Cardiac muscle cell (in vitro differentiated cells and primary cell): ENCODE results near the gene GPR26. TPM values are rescaled to one million over a fixed set of nuclear protein-coding genes. Genes with fewer than 3 reads are reported as not detected.
A peak's percentile ranks its signal among the peaks of the same experiment; 100 is the strongest.

ENCODE experiments used
- DNase-seq, 2 donors: peaks; one replicate each; pipeline versions ENCODE4 v3.0.0 to v3.0.0-alpha.2; 2010 to 2017; ENCODE audit warnings: low read depth in 1 of 2, low spot score in 1 of 2
- H3K27ac ChIP-seq: fragments of 200-600 bp; sonication (generic); 2 replicates; pipeline ENCODE4 v1.5.1; 2016
- H3K27me3 ChIP-seq: fragments of 200-600 bp; sonication (generic); 2 replicates; pipeline ENCODE4 v1.6.0; 2016; ENCODE audit warnings: control low read depth
- H3K36me3 ChIP-seq: fragments of 200-600 bp; sonication (generic); 2 replicates; pipeline ENCODE4 v1.5.1; 2016; ENCODE audit warnings: control low read depth
- H3K4me1 ChIP-seq: fragments of 200-600 bp; sonication (generic); 2 replicates; pipeline ENCODE4 v1.8.1; 2017; ENCODE audit warnings: low read depth, mild to moderate bottlenecking, mixed run types
- H3K4me3 ChIP-seq: fragments of 200-600 bp; sonication (generic); 2 replicates; pipeline ENCODE4 v1.5.1; 2016; ENCODE audit warnings: mild to moderate bottlenecking
- H3K9me3 ChIP-seq: fragments of 200-600 bp; sonication (generic); 2 replicates; pipeline ENCODE4 v1.5.1; 2017; ENCODE audit warnings: low read depth, mild to moderate bottlenecking, control low read depth
- CTCF ChIP-seq: IDR thresholded peaks from 2 replicates; pipeline ENCODE4 v1.5.1; 2012; ENCODE audit warnings: low read depth, mild to moderate bottlenecking, low read length
- polyA plus RNA-seq: library from polyadenylated mRNA; unstranded; fragments of >200 nt; fragmentation: Nextera tagmentation; extraction: Ambion mirVana; gene quantifications from 2 replicates; pipeline ENCODE4 v1.2.1, GENCODE V29; 2016
- total RNA-seq: library from RNA; depleted of rRNA; stranded (reverse); fragments of >200 nt; gene quantifications from 2 replicates; pipeline ENCODE4 v1.2.3, GENCODE V29; 2016

GPR26 gene
- total and polyA plus RNA-seq, 2 experiments from 2014 or later = not detected

GRCh38 chr10:123704812-123705211 is 38.7 kb downstream of the GPR26 start:
- no peak for TF ChIP-seq CTCF
- peak in 1 of 2 donors; percentile 4 for DNase-seq
- peaks cover 5% of the 10 kb centered on the region for H3K4me1 ChIP-seq
- H3K27me3 ChIP-seq = peaks cover 50% of the 10 kb centered on the region
- no peak overlapping the region for H3K27ac ChIP-seq
- H3K36me3 ChIP-seq = no peaks in the 10 kb centered on the region
- H3K4me3 ChIP-seq = no peak overlapping the region
- no peaks in the 10 kb centered on the region for H3K9me3 ChIP-seq

GRCh38 chr10:123706236-123706635 is 40.1 kb downstream of the GPR26 start:
- Histone ChIP-seq H3K9me3 (no peaks in the 10 kb centered on the region), H3K27me3 (peaks cover 49% of the 10 kb centered on the region), H3K4me1 (peaks cover 5% of the 10 kb centered on the region), H3K36me3 (no peaks in the 10 kb centered on the region), H3K27ac (no peak overlapping the region), H3K4me3 (no peak overlapping the region)
- TF ChIP-seq CTCF = no peak
- DNase-seq = no peak

- no peaks in the 10 kb centered on the region for H3K4me1 ChIP-seq
- no peak overlapping the region for H3K27ac ChIP-seq
- no peaks in the 10 kb centered on the region for H3K36me3 ChIP-seq
- H3K4me3 ChIP-seq = no peak overlapping the region
- TF ChIP-seq CTCF = no peak
- H3K27me3 ChIP-seq = peaks cover 16% of the 10 kb centered on the region
- H3K9me3 ChIP-seq = no peaks in the 10 kb centered on the region
- no peak for DNase-seq
Observed at GRCh38 chr10:123715546-123715945, 49.4 kb downstream of the GPR26 start.

GRCh38 chr10:123717336-123717735 is 51.2 kb downstream of the GPR26 start:
- H3K9me3 ChIP-seq = no peaks in the 10 kb centered on the region
- no peaks in the 10 kb centered on the region for H3K36me3 ChIP-seq
- TF ChIP-seq CTCF = no peak
- no peak for DNase-seq
- H3K4me1 ChIP-seq = no peaks in the 10 kb centered on the region
- H3K27me3 ChIP-seq = peaks cover 13% of the 10 kb centered on the region
- no peak overlapping the region for H3K4me3 ChIP-seq
- H3K27ac ChIP-seq = no peak overlapping the region

GRCh38 chr10:123718544-123719060 is 52.4 kb downstream of the GPR26 start:
- no peak for TF ChIP-seq CTCF
- Histone ChIP-seq H3K27me3 (peaks cover 22% of the 10 kb centered on the region), H3K4me3 (no peak overlapping the region), H3K27ac (no peak overlapping the region), H3K9me3 (no peaks in the 10 kb centered on the region), H3K36me3 (no peaks in the 10 kb centered on the region), H3K4me1 (no peaks in the 10 kb centered on the region)
- DNase-seq = no peak

- no peaks in the 10 kb centered on the region for H3K4me1 ChIP-seq
- DNase-seq = no peak
- no peak overlapping the region for H3K27ac ChIP-seq
- TF ChIP-seq CTCF = no peak
- H3K27me3 ChIP-seq = peaks cover 22% of the 10 kb centered on the region
- no peaks in the 10 kb centered on the region for H3K36me3 ChIP-seq
- no peaks in the 10 kb centered on the region for H3K9me3 ChIP-seq
- H3K4me3 ChIP-seq = no peak overlapping the region
Observed at GRCh38 chr10:123720536-123720935, 54.4 kb downstream of the GPR26 start.
